HG03575 (cell line): ENCODE data around the gene AHDC1.

Source experiments
- ATAC-seq: cut with Tn5 transposase; IDR thresholded peaks from one replicate; pipeline ENCODE4 v1.9.1; 2021; ENCODE audit not compliant: unreplicated experiment, insufficient number of reproducible peaks, low FRiP score; ENCODE audit errors: extremely low read depth

AHDC1 gene

GRCh38 chr1:27618341-27619082 is 14.6 kb upstream of the AHDC1 start:
- no peak for ATAC-seq

DNA sequence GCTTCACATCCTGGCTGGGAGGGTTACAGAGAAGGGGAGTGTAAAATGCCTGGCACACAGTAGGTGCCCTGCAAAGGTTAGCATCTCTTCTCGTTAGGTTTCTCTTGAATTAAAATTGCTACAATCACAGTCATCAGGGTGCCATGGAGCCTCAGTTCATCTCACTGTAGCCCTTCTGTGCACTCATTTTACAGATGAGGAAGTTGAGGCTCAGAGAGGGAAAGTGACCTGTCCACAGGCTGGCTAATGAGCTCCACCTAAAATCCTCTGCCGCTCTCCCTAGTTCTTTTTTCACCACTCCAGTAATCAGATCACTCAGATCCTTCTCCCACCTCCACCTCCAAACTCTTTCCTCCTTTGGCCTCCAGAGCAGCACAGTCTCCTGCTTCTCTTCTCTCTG is 13.5 kb upstream of the AHDC1 start:
- ATAC-seq: no peak

DNA sequence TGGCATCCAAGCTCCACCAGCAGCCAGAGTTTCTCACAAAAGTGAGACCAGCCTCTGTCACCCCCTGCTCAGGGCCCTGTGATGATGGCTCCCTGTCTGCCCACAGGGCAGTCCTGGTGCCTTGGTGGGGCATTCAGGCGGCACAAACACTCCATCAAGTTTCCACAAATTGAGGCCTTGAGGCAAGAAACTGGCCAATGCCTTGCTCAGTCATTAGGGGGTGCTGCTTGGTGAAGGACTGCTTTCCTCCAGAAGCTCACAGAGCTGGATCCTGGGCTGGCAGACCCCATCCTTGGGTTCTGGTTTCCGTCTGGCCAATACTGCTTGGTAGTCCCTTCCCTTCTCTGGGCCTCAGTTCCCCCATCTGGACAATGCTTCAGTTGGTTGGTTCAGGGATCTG is 12.5 kb upstream of the AHDC1 start:
- ATAC-seq: no peak

- no peak for ATAC-seq
Observed at GRCh38 chr1:27615346-27616192, 11.6 kb upstream of the AHDC1 start.

- ATAC-seq: no peak
Observed at GRCh38 chr1:27614625-27615344, 10.8 kb upstream of the AHDC1 start.

DNA sequence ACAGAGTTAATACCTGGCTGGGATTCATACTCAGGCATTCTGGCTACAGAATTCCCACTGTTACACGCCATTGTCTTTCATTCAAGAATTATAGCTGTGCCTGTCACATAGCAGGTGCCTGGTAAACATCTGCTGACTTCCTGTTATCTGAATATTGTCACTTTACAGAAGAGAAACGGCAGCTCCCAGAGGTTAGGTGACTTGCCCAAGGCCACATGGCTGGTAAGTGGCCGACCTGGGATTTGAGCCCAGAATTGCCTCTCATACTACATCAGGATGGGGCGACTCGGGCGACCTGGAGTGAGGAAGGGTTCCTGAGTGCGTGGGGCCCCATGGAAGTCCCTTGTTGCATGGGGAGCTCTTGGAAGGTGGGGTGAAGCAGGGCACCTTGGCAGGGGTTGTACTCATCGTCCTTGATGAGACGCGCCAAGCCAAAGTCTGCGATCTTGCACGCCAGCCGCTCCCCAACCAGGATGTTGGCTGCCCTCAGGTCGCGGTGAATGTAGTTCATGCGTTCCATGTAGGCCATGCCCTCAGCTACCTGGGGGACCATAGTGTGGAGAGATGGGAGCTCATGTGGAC is 10.2 kb upstream of the AHDC1 start:
- ATAC-seq: no peak

DNA sequence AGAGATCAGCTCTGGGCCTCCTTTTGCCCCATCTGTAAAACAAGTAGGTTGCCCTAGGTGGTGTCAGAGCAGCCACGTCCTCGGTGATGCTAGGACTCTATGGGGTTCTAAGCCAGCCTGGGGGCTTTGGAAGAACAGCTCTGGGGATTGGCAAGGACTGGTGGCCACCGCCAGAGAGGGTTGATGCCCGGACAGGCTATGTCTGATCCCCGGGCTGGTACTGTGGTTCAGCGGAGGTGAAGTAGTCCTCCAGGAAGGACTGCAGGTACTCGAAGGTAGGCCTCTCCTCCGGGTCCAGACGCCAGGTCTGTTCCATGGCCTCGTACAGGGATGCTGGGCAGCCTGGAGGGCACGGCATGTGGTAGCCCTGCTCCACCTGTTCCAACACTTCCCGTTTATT is 8.8 kb upstream of the AHDC1 start:
- ATAC-seq: no peak

DNA sequence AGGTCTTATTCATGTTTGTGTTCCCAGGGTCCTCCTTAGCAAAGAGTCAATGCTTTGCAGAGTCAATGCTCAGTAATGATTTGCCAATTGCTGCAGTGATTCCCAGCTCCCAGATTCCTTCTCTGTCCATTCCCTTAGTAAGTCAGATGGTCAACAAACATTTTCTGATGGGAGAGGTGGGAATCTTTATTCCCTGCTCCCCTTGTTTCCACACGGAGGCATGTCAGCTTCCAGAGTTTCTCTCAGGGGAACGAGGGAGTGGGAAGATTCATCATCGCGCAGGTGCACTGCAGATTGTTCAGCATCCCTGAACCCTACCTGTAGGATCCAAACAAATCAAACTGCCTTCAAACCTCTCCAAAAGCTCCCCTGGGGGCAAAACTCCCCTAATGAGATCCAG is 7.5 kb upstream of the AHDC1 start:
- no peak for ATAC-seq

- ATAC-seq: no peak
Observed at GRCh38 chr1:27609618-27610240, 5.8 kb upstream of the AHDC1 start.

DNA sequence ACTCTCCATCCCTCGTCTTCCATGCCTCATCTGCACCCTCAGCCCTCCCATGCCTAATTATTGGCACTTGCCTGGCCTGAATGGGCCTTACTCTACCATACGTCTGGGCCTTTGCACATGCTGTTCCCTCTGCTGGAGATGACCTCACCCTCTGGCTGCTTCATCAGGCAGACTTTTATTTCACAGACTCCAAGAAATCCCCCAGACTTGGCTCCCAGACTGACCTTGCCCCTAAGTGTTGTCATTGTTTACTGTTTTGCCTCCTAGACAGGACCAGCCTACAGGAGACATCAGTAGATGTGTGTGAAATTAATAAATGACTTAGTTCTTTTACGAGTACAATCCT is 5.2 kb upstream of the AHDC1 start:
- no peak for ATAC-seq

GRCh38 chr1:27607239-27607804 is 3.4 kb upstream of the AHDC1 start:
- no peak for ATAC-seq

DNA sequence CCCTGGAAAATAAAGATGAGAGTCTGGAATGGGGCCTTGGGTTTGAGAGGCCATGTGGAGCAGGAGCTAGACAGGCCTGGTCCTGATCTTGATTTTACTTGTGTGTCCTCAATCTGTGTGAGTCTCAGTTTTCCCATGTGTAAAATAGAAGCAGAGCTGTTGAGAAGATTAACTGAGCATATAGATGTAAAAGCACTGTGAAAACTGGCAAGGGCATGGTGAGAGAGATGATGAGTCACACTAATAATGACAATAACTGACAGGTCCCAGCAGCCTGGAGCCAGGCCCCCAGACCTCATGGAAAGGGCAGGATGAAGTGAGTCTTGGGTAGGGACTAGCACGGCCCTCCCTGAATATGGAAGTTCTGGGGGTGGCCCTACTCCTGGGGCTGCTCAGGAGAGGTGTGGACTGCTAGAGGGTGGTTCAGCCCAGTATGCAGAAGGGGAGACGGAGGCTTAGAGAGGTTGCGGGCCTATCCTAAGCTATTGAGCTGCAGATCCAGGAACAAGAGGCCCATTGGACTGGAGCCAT is 2.8 kb upstream of the AHDC1 start:
- no peak for ATAC-seq

GRCh38 chr1:27605796-27606707 is 2.1 kb upstream of the AHDC1 start:
- ATAC-seq: no peak

DNA sequence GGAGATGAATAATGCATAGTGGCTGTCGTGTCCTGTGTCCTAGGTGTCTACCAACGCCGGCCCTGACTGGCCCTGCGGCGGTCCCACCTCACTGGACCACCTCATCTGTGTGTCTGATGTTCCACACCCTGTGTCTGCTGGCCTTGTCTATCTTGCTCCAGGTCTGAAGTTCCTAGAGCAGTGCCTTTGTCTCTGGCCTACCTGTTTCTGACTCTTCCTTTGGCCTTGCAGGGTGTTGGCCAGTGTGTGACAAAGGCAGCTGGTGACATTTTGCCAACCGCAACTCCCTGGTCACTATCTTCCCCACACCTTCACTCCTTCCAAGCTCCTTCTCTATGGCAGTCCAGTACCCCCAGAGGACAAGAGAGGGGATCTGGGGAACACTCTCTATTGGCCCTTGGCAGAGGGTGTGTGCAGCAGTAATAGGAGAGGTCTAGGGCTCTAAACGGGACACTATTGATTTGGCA is 1.4 kb upstream of the AHDC1 start:
- ATAC-seq: no peak

- no peak for ATAC-seq
Observed at GRCh38 chr1:27604579-27605299, 795 bp upstream of the AHDC1 start.

DNA sequence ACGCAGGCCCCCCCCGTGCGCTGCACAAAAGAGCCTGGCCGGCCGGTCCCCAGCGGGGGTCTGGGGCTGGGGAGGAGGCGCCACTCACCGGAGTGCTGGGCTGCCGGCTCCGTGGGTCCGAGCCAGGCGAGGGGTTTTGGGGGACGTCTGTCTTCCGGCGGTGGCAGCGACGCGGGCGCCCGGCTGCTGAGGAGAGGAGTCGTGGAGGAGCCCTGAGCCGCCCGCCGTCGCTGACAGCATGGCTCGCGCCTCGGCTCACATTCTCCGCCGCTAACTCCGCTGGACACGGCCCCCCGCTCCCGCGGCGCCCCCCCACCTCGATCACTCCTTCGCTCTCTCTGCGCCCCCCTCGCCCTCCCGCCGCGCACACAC is 649 bp downstream of the AHDC1 start:
- no peak for ATAC-seq
